IPS-18a (cell line): ENCODE data around the gene KRT83.
"Not testable (repeated sequence)": the region's sequence is repeated elsewhere in the genome, so short reads cannot be mapped to it uniquely, and the experiment has no call there.

Experiments
- H3K27ac ChIP-seq: one replicate; pipeline ENCODE4 v1.5.1; 2013; ENCODE audit warnings: low read length
- H3K27me3 ChIP-seq: one replicate; pipeline ENCODE4 v1.6.1; 2013; ENCODE audit warnings: mild to moderate bottlenecking, low read length; ENCODE audit not compliant: control insufficient read depth, insufficient read depth
- H3K36me3 ChIP-seq: one replicate; pipeline ENCODE4 v1.6.1; 2013; ENCODE audit warnings: low read depth, low read length; ENCODE audit not compliant: control insufficient read depth
- H3K4me1 ChIP-seq: one replicate; pipeline ENCODE4 v1.6.1; 2013; ENCODE audit warnings: low read depth, low read length; ENCODE audit not compliant: control insufficient read depth
- H3K4me3 ChIP-seq: one replicate; pipeline ENCODE4 v1.5.1; 2013; ENCODE audit warnings: low read length
- H3K9ac ChIP-seq: one replicate; pipeline ENCODE4 v1.6.1; 2013; ENCODE audit warnings: mild to moderate bottlenecking, low read length, moderate library complexity
- H3K9me3 ChIP-seq: one replicate; pipeline ENCODE4 v1.6.1; 2013; ENCODE audit warnings: low read depth, low read length; ENCODE audit not compliant: control insufficient read depth

Gene KRT83

DNA sequence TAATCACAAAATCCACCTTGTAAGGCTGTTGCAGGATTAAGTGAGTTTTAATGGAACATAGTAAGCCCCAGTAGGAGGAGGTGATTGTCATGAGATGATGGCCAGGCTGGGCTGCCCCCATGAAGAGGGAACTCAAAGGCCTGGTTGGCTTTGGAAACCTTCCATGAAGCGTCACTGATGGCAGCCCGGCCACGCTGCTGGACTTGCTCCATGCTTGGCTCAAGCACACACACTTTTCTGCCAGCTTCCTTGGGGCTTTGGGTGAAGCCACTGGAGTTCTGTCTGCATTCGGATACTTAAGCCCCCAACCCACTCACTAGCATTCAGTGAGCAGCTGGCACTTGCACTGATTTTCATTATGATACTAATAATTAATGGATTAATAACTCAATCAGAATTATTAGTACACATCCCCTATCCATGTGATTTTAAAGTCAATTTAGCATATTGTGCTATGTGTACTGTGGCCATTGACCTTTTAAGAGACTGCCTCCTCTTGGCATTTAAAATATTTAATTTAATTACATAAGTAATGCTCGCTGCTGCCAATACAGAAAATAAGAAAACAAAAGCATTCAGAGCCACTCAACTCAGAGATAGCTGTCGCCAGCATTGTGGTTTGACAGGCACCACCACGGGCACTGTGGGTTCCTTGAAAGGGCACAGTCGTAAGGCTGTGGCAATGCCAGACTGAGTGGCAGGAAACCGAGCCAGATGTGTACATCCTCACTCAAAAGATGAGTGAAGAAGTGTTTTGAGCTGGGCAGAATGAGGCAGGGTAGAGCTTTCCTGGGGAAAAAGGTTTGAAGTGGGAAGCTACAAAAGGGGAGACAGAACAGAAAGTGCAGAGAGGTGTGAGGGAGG is 30.2 kb upstream of the KRT83 start:
- H3K4me3 ChIP-seq: no peak overlapping the region
- H3K36me3 ChIP-seq: no peaks in the 10 kb centered on the region
- H3K27me3 ChIP-seq: no peaks in the 10 kb centered on the region
- H3K4me1 ChIP-seq: no peaks in the 10 kb centered on the region
- no peaks in the 10 kb centered on the region for H3K9me3 ChIP-seq
- H3K27ac ChIP-seq: no peak overlapping the region
- H3K9ac ChIP-seq: no peak overlapping the region

DNA sequence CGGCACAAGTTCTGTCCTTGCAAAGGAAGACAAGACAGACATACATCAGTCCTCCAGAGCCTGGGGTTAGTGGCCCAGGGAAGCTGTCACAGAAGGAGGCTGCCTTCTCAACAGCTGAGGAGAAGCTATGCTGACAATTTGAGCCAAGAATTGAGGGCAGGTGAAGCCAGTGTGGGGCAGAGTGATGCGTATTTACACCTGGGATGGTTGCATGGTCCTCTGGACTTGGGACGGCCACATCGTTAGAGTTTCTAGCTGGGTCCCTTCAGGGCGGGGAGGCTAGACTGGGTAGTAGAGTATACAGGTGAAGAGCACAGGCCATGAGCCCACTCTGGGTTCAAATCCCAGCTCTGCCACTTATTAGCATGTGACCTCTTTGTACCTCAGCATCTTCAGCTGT is 29.6 kb upstream of the KRT83 start:
- Histone ChIP-seq H3K36me3 (no peaks in the 10 kb centered on the region), H3K27ac (no peak overlapping the region), H3K4me3 (no peak overlapping the region), H3K27me3 (no peaks in the 10 kb centered on the region), H3K9ac (no peak overlapping the region), H3K9me3 (no peaks in the 10 kb centered on the region), H3K4me1 (no peaks in the 10 kb centered on the region)

DNA sequence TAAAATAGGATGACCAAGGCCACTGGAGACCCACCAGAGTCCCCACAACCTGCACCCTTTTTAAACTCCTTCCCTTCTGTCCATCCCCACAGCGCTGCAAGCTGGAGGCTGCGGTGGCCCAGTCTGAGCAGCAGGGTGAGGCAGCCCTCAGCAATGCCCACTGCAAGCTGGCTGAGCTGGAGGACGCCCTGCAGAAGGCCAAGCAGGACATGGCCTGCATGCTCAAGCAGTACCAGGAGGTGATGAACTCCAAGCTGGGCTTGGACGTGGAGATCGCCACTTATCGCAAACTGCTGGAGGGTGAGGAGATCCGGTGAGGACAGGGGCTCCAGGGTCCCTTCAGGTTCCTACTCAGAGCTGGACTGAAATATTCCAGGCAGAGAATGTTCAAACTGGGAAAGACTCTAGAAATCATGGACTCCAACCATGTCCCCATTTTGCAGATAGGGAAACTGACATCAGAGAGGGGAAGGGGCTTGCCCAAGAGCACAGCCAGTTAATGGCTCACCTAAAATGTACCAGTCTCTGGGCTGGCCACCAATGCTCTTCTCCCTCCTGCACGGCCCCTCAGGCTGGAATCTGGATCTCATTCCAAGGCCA is 28.9 kb upstream of the KRT83 start:
- H3K4me3 ChIP-seq: no peak overlapping the region
- H3K27me3 ChIP-seq: no peaks in the 10 kb centered on the region
- no peaks in the 10 kb centered on the region for H3K9me3 ChIP-seq
- no peaks in the 10 kb centered on the region for H3K36me3 ChIP-seq
- no peaks in the 10 kb centered on the region for H3K4me1 ChIP-seq
- no peak overlapping the region for H3K27ac ChIP-seq
- H3K9ac ChIP-seq: no peak overlapping the region

DNA sequence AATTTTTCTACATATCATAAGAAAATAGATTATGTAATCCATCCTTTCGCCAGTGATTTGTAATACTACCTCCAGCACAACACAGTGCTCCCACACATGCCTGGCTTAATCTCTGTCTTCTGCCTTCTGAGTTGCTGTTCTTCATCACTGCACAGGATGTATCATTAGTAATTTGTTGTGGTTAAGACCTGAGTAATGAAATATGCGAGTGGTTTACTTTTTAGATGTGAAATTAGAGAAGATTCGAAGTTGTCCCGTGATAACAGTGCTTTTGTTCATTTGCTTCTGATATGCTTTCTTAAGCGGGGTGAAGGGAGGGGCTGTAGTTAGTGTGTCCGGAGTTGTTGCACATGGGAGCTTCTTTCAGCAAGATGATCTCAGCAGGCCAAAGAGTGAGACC is 28.0 kb upstream of the KRT83 start:
- Histone ChIP-seq H3K9me3 (no peaks in the 10 kb centered on the region), H3K27ac (no peak overlapping the region)

DNA sequence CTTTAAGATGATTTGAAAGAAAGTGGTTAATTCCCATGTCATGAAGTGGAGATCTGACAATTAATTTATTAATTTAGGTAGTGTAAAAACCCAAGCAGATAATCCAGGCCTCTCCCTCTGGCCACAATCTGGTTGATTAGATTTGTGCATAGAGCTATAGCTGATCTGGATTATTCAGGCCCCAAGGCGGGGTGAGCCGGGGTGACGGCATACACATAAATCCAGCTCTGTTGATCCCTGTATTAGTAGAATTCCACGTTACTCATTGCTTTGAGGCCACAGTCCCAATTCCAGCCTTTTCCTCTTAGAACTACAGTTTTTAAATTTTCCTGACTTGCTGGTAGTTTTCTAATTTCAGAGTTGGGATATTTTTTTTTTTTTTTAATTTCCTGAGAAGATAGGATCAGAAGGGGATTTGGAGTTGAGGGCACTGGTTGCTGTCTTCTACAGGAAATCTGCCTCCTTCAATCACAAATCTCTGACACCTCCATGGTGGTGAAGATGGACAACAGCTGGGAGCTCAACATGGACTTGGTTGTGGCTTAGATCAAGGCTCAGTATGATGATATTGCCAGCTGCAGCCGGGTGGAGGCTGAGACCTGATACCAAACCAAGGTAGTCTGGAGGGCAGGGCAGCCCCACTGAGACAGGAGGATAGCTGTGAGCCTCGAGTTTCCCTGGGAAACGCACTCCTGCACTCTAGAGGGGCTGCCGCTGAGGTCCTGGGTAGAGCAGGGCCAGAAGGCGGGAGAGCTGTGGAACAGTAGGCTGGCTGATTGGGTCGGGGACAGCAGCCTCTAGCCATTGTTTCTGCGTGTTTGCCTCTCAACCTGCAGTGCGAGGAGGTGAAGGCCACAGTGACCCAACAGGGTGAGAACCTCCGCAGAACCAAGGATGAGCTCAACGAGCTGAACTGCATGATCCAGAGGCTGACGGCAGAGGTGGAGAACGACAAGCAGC is 26.6 kb upstream of the KRT83 start:
- H3K9me3 ChIP-seq: no peaks in the 10 kb centered on the region
- H3K36me3 ChIP-seq: no peaks in the 10 kb centered on the region
- H3K27me3 ChIP-seq: no peaks in the 10 kb centered on the region
- H3K9ac ChIP-seq: no peak overlapping the region
- no peak overlapping the region for H3K4me3 ChIP-seq
- no peaks in the 10 kb centered on the region for H3K4me1 ChIP-seq
- no peak overlapping the region for H3K27ac ChIP-seq

More for the DNA sequence above, 28.0 kb upstream of the KRT83 start:
- Histone ChIP-seq H3K36me3 (no peaks in the 10 kb centered on the region), H3K4me1 (no peaks in the 10 kb centered on the region), H3K9ac (no peak overlapping the region), H3K4me3 (no peak overlapping the region), H3K27me3 (no peaks in the 10 kb centered on the region)

DNA sequence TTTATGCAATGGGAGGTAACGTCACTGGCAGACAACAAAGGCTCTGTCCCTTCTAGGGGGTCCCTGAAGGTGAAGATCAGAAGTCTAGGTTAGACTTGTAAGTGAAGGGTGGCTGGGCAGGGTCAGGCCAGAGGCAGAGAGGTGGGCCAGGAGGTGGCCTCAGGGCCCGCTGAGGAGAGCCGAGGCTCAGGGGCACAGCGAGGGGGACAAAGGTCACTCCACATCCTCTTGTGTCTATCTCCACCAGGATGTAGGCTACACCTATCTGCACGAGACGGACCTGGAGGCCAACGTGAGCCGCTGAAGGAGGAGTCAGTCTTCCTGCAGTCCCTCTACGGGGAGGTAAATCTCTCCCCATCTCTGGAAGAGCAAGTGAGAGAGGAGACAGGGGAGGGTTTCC is 25.8 kb upstream of the KRT83 start:
- Histone ChIP-seq H3K27me3 (no peaks in the 10 kb centered on the region), H3K9ac (no peak overlapping the region), H3K27ac (no peak overlapping the region), H3K4me3 (no peak overlapping the region), H3K4me1 (no peaks in the 10 kb centered on the region), H3K36me3 (no peaks in the 10 kb centered on the region), H3K9me3 (no peaks in the 10 kb centered on the region)

DNA sequence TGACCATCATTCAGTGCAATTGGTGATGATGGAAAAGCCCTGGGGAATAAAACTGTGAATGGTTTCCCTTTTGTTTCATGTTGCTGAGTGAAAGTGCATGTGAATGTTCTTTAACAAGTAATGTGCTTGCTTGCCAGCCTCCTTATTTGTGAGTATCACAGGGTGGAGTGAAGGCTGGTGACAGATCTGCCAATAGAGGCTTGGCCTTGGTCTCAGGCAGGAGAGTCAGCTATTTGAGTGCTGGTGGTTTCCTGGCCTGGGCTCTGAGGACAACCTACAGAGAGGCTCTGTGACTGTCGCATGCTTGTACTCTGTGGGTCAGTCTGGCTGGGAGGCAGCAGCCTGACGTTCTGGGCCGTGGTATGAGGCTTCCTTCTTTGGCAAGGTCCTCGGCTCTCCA is 25.4 kb upstream of the KRT83 start:
- Histone ChIP-seq H3K27ac (no peak overlapping the region), H3K36me3 (no peaks in the 10 kb centered on the region), H3K9ac (no peak overlapping the region), H3K4me1 (no peaks in the 10 kb centered on the region), H3K4me3 (no peak overlapping the region), H3K9me3 (no peaks in the 10 kb centered on the region), H3K27me3 (no peaks in the 10 kb centered on the region)

DNA sequence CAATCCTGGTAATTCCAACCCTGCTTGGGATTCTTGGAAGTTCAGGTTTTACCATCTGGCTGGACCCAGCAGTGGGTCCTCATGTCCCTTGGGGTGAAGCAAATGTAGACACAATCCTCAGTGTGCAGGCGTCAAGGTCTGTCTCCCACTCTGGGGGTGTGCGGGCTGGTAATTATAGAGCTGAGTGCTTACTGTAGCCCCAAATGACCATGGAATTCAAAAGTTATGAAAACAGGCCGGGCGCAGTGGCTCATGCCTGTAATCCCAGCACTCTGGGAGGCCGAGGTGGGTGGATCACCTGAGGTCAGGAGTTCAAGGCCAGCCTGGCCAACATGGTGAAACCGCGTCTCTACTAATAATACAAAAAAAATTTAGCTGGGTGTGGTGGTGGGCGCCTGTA is 23.8 kb upstream of the KRT83 start:
- H3K4me1 ChIP-seq, H3K9me3 ChIP-seq, H3K27me3 ChIP-seq, H3K4me3 ChIP-seq, H3K9ac ChIP-seq, H3K36me3 ChIP-seq, H3K27ac ChIP-seq: not testable (repeated sequence)

DNA sequence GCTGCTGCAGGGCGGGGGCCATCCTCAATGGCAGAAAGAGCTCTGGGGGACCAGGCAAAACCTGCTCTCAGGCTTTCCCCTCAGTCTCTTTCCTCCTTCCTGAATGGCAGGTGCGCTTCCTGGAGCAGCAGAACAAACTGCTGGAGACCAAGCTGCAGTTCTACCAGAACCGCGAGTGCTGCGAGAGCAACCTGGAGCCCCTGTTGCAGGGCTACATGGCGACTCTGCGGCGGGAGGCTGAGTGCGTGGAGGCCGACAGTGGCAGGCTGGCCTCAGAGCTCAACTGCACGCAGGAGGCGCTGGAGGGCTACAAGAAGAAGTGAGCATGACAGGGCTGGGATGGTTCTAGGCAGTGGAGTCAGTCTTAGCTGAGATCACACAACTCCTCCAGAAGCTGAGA is 22.9 kb upstream of the KRT83 start:
- no peaks in the 10 kb centered on the region for H3K9me3 ChIP-seq
- no peak overlapping the region for H3K4me3 ChIP-seq
- H3K4me1 ChIP-seq: no peaks in the 10 kb centered on the region

DNA sequence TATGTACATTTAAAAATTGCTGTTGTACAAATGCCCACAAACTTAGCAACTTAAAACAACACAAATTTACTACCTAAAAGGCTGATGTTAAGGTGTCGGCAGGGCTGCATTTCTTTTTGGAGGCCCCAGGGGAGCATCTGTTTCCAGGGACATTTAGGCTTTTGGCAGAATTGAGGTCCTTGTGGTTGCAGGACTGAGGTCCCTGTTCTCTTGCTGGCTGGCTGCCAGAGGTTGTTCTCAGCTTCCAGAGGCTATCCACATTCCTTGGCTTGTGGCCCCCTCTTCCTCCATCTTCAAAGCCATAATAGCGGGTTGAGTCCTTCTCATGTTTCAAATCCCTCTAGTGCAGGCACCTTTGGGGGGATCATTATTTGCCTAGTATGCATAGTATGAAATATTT is 22.4 kb upstream of the KRT83 start:
- Histone ChIP-seq H3K9me3 (no peaks in the 10 kb centered on the region), H3K9ac (no peak overlapping the region), H3K4me1 (no peaks in the 10 kb centered on the region), H3K36me3 (no peaks in the 10 kb centered on the region), H3K27ac (no peak overlapping the region), H3K27me3 (no peaks in the 10 kb centered on the region), H3K4me3 (no peak overlapping the region)

More for the DNA sequence above, 22.9 kb upstream of the KRT83 start:
- H3K9ac ChIP-seq: no peak overlapping the region
- H3K27ac ChIP-seq: no peak overlapping the region
- no peaks in the 10 kb centered on the region for H3K27me3 ChIP-seq
- no peaks in the 10 kb centered on the region for H3K36me3 ChIP-seq

DNA sequence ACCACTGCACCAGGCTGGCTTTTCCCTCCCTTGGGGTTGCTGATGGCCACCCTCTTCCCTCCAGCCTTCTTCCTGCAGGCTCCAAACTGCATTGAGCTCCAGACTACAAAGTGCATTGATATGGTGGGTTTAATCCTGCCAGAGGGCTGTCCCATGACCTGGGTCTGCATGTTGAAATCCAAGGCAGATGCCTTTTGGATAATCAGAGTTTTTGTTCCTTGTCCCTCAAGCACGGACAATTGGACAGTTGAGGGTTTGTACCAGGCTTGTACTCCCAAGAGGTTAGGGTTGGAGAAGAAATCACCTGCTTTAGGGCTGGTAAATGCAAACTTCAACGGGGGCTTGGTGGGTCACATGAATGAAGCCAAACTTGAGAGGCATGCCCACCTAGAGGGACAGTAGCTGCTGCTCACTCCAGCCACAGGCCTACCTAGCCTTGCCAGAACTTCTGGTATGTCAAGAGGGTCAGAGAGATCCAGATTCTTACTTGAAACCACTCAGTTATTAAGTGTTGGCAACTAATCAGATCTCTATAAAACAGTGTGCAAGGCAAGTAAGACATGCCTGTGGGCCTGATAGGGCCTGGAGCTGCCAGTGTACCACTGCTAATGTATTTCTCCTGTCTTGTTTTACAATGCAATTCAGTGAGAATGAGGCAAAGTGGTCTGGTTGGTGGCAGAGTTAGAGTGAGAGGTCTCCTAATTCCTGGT is 21.7 kb upstream of the KRT83 start:
- Histone ChIP-seq H3K27ac (no peak overlapping the region), H3K27me3 (no peaks in the 10 kb centered on the region), H3K36me3 (no peaks in the 10 kb centered on the region), H3K4me3 (no peak overlapping the region), H3K9me3 (no peaks in the 10 kb centered on the region), H3K9ac (no peak overlapping the region), H3K4me1 (no peaks in the 10 kb centered on the region)
